Inflammatory macrophage treated with lipopolysaccharide for 4 hours (primary cell): ENCODE measurements around the gene KLK10.
"Not testable (repeated sequence)": the region's sequence is repeated elsewhere in the genome, so short reads cannot be mapped to it uniquely, and the experiment has no call there.

Experiments
- DNase-seq: peaks from one replicate; pipeline ENCODE4 v3.0.0-alpha.2; 2020

Gene KLK10

DNA sequence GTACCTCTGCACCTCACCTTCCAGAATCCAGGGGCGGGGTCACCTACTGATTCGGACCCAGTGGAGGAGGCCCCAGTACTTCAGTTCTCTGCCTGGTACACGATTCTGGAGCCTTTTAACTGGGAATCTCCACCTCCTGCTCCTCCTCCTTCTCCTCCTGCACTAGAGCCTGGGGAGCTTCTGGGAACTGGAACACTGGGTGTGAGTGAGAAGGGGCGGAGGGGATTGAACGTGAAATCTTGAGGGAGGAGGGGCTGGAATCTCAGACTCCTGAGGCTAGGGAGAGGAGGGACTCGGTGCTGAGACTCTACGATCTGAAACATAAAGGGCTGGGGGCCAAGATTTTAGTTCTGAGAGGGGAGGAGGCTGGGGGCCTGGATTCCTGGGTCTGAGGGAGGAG is 18.0 kb downstream of the KLK10 start, which contains the start of gene KLK8:
KLK8 (minus strand) TSS at position 90 of the 400 bp plus-strand sequence. CDS start 437 bp downstream, outside the sequence.
- DNase-seq = no peak

DNA sequence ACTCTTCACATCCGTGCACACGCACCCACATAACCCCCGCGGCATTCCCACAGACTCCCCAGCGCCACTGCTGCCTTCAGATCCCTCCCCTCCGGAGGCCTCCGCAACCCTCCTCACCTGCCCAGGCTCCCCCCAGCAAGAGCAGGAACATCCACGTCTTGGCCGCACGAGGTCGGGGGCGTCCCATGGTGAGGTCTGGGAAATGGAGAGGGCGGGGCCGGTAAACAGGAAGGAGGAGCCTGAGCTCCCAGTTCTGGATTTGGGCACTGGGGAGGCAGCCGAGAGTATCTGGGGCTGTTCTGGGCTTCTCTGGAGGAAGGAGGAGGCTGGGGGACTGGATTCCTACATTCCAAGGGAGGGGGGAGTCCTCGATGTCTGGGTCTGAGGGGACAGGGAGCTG is 18.5 kb downstream of the KLK10 start:
- no peak for DNase-seq

DNA sequence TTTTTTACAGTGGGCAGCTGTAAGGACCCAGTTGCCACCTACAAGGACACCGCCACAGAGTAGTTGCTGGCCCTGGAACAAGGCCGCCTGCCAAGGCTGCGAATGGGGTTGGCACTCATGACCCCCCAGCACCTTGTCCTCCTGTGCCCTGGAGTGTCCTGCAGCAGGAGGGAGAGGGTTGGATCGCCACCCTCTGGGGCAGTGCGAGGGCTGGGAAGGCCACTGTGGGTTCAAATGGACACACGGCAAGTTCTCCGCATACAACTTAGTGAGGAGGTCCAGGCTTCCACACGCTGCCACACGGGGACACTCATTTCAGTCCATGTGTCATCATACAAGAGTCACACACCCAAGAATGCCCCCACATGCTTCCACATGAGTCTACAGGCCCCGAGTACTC is 19.1 kb downstream of the KLK10 start:
- DNase-seq = no peak

DNA sequence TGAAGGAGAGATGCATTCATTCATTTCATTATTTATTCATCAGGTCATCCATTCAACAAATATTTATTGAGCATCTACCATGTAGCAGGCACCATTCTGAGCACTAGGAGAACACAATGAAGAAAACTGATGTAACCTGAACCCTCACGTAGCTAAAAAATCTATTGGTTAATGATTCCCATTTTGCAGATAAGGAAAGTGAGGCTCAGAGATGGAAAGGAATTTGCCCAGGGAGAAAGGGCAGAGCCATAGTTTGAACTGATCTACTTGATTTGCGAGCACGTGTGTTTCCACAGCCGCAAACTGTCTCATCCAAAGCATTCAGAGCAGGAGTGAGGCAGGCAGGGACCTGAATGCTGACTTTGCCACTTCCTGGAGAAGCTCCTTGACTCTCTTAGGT is 20.8 kb downstream of the KLK10 start:
- no peak for DNase-seq

DNA sequence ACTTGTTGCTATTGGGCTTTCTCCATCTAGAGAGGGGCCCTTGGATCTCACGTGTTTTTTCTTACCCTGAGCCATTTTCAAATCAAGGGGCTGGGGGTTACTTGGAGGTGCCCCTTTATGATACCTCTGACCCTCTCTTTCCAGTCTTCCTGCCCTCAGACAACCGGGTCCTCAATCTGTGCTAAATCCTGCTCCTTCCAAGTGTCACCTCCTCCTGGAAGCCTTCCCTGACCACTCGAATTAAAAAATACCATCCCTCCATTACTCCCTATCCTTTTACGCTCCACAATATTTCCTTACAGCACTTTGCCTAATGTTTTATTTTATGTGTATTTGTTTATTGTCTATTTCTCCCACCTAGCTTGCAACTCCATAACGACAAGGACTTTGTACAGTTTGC is 21.4 kb downstream of the KLK10 start:
- no peak for DNase-seq

DNA sequence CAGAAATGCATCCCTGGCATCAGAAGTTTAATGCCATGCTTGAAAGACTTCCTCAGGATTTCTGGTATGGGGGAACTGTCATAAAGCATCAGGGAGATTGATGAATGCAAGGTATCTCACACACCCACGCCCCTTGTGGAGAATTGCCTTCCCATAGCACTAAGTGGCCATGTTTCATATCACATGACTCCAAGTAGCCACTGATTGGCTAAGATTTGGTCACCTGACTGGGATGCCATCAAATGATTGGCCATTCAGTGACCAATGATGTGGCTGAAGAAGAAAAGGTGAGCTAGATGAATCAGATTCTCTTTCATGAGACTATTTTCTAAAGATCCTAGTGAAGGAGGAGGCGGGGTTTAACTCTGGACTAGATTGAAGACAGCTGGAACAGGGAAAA is 25.4 kb downstream of the KLK10 start:
- DNase-seq = no peak

DNA sequence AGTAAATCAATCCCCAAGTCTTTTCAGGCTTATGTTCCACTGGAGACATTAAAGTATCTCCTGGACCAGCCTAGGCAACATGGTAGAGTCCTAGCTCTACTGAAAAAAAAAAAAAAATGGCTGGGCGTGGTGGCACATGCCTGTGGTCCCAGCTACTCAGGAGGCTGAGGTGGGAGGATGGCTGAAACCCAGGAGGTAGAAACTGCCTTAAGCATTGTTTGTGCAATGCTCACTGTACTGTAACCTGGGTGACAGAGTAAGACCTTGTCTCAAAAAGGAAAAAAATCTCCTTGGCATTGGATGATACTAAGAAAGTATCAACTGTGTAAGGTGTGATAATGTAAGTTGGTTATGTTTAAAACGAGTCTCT is 26.9 kb downstream of the KLK10 start:
- DNase-seq = no peak

DNA sequence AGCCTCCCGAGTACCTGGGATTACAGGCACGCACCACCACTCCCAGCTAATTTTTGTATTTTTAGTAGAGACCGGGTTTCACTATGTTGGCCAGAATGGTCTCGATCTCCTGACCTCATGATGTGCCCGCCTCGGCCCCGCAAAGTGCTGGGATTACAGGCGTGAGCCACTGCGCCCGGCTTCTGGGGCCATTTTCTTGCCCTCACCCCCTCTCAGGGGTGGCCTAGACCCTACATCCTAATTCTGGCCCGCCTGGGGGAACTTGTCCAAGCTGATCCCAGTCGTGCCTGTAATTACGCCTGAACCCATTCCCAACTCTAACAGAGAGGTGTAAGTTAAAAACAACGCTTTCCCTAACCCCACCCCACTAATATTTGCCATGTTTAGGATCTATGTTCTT is 35.1 kb downstream of the KLK10 start:
- DNase-seq = not testable (repeated sequence)

DNA sequence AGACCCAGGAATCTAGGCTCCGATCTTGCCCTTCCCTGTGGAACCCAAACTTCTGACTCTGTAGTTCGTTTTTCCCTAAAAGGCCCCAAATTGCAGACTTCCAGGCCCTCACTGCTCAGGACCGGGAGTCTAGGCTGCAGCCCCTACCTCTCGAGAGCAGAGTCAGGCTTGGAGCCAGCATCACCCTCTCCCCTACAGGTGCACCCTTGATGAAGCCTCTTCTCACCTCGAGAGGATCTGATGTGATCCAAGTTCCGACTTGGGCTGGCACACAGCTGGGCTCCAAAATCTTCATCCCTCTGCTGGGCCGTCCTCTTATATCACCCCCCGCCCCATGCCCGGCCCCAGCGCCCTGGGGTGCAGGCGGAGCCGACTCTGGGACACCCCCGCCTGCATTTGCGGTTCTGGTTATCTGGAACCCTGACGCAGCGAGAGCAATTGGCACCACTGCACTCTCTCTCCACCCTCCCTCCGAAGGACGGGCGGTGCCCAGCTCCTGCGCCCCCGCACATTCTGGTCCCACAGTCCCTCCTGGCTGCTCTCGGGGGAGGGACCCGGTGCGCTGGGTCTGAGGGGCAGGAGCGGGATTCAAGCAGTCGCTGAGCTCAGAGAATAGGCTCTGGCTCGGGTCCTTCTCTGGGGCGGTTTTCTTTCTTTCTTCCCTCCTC is 35.8 kb downstream of the KLK10 start, which contains the start of gene KLK7:
KLK7 (minus strand) TSS at position 293 of the 668 bp plus-strand sequence. CDS start 1,518 bp downstream, outside the sequence.
- no peak for DNase-seq

DNA sequence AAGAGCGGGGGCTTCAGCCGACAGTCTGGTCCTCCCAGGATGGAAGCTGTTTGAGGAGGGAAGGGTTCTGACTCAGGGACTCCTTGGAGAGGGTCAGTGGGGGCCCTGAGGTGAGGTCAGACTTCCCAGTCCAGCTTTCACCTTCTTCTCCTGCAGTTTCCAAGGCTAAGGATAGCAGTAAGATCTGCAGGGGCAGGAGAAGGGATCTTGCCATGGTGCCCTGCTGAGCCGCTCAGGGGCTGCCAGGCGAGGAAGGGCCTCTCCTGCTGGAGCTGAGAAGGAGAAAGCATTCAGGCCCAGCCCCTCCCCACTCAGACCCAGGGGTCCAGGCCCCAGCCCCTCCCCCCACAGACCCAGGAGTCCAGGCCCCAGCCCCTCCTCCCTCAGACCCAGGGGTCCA is 37.3 kb downstream of the KLK10 start:
- no peak for DNase-seq

DNA sequence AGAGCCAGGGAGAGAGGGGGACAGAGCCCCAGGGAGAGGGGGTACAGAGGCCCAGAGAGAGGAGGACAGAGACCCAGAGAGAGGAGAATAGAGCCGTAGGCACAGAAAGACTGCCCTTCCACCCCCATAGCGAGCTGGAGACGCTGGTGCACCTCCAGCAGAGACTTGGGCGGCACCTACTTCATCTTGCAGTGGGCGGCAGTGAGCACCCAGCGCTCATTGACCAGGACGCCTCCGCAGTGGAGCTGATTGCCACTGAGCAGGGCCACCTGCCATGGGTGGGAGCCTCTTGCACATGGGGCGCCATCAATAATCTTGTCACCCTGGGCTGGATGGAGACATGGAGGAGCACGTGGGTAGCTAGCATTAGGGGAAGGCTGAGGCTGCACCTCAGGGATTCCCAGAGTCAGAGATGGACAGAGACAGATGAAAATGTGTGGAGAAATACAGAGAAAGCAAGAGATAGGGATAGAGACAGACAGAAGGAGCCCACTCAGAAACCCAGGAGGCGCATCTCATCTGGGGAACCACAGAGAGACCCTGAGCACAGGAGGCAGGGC is 37.8 kb downstream of the KLK10 start:
- no peak for DNase-seq

DNA sequence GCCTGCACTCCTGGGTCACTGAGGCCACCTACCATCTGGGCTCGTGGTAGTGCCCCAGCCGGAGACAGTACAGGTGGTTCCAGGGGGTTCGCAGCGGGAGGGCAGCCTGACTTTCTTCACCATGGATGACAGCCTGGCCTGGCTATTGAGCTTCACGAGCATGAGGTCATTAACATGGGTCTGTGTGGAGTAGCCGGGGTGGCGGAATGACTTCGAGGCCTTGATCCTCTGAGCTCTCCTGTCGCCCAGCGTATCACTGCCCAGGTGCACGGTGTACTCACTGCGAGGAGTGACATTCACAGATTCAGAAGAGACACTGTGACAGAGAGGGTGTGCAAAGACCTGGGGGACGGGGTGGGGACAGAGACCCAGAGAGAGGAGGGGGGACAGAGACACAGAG is 39.3 kb downstream of the KLK10 start:
- no peak for DNase-seq

DNA sequence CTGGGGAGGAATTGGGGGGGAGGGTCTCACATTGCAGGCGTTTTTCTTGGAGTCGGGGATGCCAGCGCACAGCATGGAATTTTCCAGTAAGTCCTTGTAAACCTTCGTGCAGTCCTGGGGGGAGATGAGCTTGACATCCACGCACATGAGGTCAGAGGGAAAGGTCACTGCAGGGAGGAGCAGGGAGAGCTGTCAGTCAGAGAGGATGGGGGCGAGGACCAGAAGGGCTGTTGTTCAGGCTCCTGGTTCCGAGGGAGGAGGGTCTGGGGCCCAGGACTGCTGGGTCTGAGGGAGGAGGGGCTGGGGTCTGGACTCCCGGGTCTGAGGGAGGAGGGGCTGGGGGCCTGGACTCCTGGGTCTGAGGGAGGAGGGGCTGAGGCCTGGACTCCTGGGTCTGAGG is 39.8 kb downstream of the KLK10 start:
- DNase-seq = no peak

DNA sequence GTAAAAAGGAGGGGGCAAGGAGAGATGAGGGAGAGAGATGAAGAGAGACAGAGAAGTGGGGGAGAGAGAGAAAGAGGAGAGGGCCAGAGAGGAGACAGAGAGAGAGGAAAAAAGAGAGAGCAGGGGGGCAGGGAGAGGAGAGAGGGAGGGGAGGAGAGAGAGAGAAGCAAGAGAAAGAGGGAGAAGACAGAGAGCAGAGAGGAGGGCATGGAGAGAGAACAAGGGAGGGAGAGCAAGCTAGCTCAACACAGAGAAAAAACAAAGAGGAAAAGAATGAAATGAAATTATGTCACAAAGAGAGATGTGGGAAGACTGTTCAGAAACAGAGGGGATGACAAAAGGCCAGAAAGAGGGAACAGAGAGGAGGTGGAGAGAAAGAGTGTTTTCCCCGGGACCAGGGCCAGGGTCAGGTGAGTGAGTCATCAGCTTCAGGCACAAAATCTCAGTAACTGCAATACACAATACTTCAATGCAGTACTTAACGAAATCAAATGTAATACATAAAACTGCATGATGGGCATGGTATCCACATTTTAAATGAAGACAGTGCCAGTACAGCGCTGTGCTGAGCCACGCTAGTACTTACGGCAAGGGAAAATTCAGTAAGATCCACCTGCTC is 40.6 kb downstream of the KLK10 start:
- DNase-seq = no peak

DNA sequence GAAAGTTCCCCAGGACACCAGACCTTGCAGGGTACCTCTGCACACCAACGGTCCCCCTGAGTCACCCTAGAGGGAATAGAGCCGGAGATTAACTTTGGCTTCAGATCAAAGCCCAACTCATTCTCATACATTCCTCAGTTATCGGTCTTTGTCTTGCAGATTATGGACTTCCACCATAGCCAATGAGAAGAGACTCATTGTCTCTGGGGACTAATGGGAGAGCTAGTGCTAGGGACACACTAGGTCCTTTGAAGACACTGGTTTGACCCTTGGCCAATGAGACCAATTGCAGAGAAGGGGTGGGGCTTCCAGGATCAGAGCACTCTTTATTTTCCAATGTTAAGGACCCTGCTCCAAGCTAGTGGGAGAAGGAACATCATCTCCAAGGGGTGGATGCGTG is 41.9 kb downstream of the KLK10 start:
- DNase-seq = no peak

DNA sequence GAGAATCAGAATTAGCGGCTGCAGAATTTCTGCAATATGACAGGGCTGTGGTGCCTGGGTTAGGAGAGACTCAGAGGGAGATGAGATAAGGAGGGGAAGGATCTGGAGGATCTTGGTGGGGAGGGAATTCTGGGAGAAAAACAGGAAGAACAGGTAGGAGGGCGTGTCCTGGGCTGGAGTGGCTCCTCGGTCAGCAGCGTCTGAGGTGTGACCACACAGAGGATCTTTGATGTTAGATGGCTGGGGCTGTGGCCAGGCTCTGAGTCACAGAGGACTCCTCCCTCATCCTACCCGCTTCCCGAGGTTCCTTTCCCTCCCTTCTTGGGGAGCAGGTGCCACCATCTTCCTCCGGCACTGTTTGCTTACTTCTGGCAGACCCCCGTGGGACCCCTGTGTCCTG is 43.7 kb downstream of the KLK10 start:
- no peak for DNase-seq

DNA sequence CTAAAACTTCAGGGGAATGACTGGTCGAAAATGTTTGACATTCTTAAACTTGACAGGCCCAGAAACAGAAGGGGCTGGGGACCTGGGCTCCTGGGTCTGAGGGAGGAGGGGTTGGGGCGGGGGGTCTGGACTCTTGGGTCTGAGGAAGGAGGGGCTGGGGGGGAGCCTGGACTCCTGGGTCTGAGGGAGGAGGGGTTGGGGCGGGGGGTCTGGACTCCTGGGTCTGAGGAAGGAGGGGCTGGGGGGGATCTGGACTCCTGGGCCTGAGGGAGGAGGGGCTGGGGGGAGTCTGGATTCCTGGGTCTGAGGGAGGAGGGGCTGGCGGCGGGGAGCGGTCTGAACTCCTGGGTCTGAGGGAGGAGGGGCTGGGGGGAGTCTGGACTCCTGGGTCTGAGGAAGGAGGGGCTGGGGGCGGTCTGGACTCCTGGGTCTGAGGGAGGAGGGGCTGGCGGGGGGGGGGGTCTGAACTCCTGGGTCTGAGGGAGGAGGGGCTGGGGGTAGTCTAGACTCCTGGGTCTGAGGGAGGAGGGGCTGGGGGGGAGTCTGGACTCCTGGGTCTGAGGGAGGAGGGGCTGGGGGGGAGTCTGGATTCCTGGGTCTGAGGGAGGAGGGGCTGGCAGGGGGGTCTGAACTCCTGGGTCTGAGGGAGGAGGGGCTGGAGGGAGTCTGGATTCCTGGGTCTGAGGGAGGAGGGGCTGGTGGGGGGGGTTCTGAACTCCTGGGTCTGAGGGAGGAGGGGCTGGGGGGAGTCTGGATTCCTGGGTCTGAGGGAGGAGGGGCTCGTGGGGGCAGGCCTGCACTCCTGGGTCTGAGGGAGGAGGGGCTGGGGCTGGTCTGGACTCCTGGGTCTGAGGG is 44.6 kb downstream of the KLK10 start:
- no peak for DNase-seq

DNA sequence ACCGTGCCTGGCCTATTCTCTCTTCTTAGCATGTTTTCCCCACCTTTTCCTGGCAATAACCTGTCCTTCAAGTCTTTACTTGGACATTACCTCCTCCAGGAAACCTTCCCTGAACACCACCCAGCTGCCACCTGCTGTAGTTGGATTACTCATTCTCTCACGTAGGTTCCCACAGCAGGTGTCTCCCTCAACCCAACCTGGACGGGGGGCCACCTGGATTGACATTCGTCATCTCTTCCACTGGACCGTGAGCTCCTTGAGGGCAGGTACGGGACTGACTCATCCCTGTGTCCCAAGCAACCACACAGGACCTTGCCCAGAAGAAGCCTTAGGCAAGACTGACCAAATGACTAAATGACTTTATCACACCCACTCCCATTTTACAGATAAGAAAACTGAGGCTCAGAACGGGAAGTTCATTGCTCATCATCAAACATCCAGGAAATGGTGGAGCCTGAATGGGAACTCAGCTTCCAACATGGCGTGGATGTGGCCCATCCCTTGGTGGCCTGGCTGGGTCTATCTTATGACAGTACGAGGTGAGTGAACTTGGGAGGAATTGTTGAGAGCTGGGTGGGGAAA is 46.6 kb downstream of the KLK10 start:
- DNase-seq = no peak

DNA sequence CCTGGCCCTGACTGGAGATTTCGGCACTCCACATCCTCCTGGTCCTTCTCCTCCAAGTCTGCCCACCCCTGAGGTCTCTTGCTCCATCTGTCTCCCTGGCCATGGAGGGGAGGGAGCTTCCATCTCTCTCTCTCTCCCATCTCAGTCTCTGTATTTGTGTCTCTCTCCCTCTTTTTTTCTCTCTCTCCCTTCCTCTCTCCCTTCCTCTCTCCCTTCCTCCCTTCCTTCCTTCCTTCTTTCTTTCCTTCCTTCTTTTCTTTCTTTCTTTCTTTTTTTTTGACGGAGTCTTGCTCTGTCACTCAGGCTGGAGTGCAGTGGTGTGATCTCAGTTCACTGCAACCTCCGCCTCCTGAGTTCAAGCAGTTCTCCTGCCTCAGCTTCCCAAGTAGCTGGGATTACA is 49.7 kb downstream of the KLK10 start:
- DNase-seq = not testable (repeated sequence)

DNA sequence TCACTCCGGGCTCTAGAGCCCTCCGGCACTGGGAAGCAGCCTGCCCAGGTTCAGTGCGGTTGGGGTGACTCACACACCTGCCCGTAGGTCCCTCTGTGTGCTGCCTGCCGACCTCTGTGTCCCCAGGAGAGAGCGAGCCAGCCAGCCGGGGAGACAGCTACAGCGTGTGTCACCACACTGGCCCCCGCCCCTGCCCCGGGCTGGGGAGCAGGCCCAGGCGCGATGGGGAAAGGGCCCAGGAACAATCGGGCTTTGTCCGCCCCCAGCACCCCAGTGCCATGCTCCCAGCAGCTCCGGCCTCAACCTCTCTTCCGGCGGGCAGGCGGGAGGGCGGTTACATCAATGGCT is 50.1 kb downstream of the KLK10 start, which contains the start of gene KLK6:
KLK6 (minus strand) TSS at position 179 of the 348 bp plus-strand sequence. CDS start 1,487 bp downstream, outside the sequence.
- no peak for DNase-seq

DNA sequence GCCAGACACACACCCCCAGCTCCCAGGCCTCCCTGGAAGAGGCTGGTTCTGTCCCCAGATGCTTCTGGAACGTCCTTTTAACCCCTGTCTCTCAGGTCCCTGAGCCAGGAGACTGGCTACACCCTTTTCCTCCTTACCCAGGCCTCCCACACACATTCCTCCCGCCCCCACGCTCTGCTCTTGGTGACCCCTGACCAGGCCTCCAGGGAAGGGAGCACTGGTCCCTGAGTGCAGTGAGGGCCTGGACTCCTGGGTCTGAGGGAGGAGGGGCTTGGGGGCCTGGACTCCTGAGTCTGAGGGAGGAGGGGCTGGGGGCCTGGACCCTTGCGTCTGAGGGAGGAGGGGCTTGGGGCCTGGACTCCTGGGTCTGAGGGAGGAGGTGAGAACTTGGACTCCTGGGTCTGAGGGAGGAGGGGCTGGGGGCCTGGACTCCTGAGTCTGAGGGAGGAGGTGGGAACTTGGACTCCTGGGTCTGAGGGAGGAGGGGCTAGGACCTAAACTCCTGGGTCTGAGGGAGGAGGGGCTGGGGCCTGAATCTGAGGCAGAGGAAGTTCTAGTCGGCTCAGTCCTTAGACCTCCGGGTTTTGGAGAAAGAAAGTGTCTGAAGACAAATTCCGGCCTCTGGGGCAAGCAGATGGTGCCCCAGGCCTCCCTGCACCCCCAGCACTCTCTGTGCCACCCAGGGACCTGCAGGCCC is 50.6 kb downstream of the KLK10 start:
- DNase-seq = no peak

DNA sequence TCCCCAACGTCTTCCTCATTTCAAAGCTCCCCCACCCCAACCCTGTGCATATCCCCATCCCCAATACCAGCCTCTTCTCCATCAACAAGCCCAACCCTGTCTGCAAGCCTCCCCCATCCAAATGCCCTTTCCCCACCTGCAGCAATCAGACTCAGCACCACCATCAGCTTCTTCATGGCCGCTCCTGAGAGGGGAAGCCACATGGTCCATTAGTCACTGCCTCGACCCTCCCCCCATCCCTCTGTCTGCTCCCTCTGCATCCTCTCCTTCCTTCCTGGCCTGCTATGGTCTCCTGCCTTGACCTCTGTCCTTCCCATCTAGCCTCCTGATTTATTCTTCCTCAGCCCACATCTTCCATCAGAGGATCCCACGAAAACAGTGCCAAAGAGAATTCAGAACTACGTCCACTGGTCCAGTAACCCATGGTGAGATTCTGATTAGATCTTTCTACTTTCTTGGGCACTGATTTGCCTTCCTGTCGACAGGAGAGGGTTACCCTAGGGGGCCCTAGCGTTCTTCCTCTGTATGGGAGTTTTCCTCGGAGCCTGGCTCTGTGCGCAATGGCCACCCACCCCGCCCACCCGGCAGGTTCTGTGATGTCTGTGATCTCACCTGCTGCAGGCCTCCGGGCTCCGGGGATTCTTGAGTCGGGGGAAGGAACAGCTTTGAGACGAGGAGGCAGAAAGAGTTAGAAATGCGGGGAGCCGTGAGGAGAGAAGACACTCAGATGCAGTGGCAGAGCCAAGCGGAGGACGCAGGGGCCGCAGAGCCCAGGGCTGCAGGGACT is 51.4 kb downstream of the KLK10 start:
- DNase-seq = no peak
